Liver (tissue), 9 donors: Measurements from ENCODE around the gene DNAH10. TPM values are rescaled to one million over a fixed set of nuclear protein-coding genes. Genes with fewer than 3 reads are reported as not detected.

ENCODE experiments used
- DNase-seq: peaks from one replicate; pipeline ENCODE4 v3.0.0-alpha.2; 2017; ENCODE audit warnings: low spot score
- H3K27ac ChIP-seq, 2 donors: one replicate each; pipeline ENCODE4 v1.7.0; 2013; ENCODE audit warnings: inconsistent platforms in 2 of 2, low read length in 2 of 2, control low read depth in 1 of 2, low read depth in 1 of 2, mild to moderate bottlenecking in 1 of 2
- H3K27me3 ChIP-seq, 4 donors: one replicate each; pipeline versions ENCODE4 v1.6.1 to v1.7.0; 2013; ENCODE audit warnings: low read length in 3 of 4, inconsistent platforms in 1 of 4, mild to moderate bottlenecking in 1 of 4, moderate library complexity in 1 of 4; ENCODE audit not compliant: control insufficient read depth in 4 of 4, insufficient read depth in 4 of 4
- H3K36me3 ChIP-seq, 4 donors: one replicate each; pipeline versions ENCODE4 v1.6.1 to v1.7.0; 2013; ENCODE audit warnings: low read length in 3 of 4, mild to moderate bottlenecking in 3 of 4, low read depth in 1 of 4, moderate library complexity in 1 of 4; ENCODE audit not compliant: control insufficient read depth in 4 of 4, insufficient read depth in 3 of 4
- H3K4me1 ChIP-seq, 4 donors: one replicate each; pipeline versions ENCODE4 v1.6.1 to v1.7.0; 2013; ENCODE audit warnings: low read length in 3 of 4, mild to moderate bottlenecking in 3 of 4, moderate library complexity in 1 of 4; ENCODE audit not compliant: control insufficient read depth in 4 of 4, insufficient read depth in 4 of 4
- H3K4me3 ChIP-seq, 3 donors: one replicate each; pipeline versions ENCODE4 v1.6.1 to v1.7.0; 2013; ENCODE audit warnings: low read length in 3 of 3, control low read depth in 1 of 3, low read depth in 1 of 3, mild to moderate bottlenecking in 1 of 3
- H3K9ac ChIP-seq, 2 donors: one replicate each; pipeline ENCODE4 v1.7.0; 2013; ENCODE audit warnings: low read length in 2 of 2, mild to moderate bottlenecking in 2 of 2, moderate library complexity in 2 of 2, control low read depth in 1 of 2, low read depth in 1 of 2
- H3K9me3 ChIP-seq, 4 donors: one replicate each; pipeline versions ENCODE4 v1.6.1 to v1.7.0; 2013; ENCODE audit warnings: low read length in 3 of 4; ENCODE audit not compliant: control insufficient read depth in 4 of 4
- CTCF ChIP-seq: fragments of 150-350 bp; IDR thresholded peaks from 2 replicates; pipeline ENCODE4 v1.5.1; 2017; ENCODE audit warnings: improper control_type of control experiment, low read depth, low read length; ENCODE audit not compliant: missing input control
- EGR1 ChIP-seq, 2 donors: IDR thresholded peaks; 2 replicates each; pipeline ENCODE4 v1.6.1; 2016 to 2018; ENCODE audit warnings: antibody characterized with exemption in 2 of 2, low read depth in 2 of 2
- FOXA1 ChIP-seq: IDR thresholded peaks from 2 replicates; pipeline ENCODE4 v1.6.1; 2016; ENCODE audit warnings: antibody characterized with exemption
- FOXA2 ChIP-seq: IDR thresholded peaks from 2 replicates; pipeline ENCODE4 v1.6.1; 2016; ENCODE audit warnings: antibody characterized with exemption
- GABPA ChIP-seq, 2 donors: IDR thresholded peaks in 1 of 2; conservative IDR thresholded peaks in 1 of 2; 2 replicates each; pipeline ENCODE4 v1.6.1; 2016; ENCODE audit warnings: antibody characterized with exemption in 2 of 2, mild to moderate bottlenecking in 1 of 2, moderate library complexity in 1 of 2
- HNF4A ChIP-seq, 2 donors: conservative IDR thresholded peaks; 2 replicates each; pipeline ENCODE4 v1.6.1; 2016; ENCODE audit warnings: antibody characterized with exemption in 2 of 2, mild to moderate bottlenecking in 2 of 2
- HNF4G ChIP-seq: IDR thresholded peaks from 2 replicates; pipeline ENCODE4 v1.6.1; 2016; ENCODE audit warnings: antibody characterized with exemption
- JUND ChIP-seq, 2 donors: IDR thresholded peaks; 2 replicates each; pipeline ENCODE4 v1.6.1; 2016; ENCODE audit warnings: antibody characterized with exemption in 2 of 2
- NR2F2 ChIP-seq: IDR thresholded peaks from 2 replicates; pipeline ENCODE4 v1.6.1; 2016; ENCODE audit warnings: antibody characterized with exemption
- RAD21 ChIP-seq, 2 donors: IDR thresholded peaks; 2 replicates each; pipeline ENCODE4 v1.6.1; 2016; ENCODE audit warnings: antibody characterized with exemption in 2 of 2, mild to moderate bottlenecking in 2 of 2
- REST ChIP-seq: IDR thresholded peaks from 2 replicates; pipeline ENCODE4 v1.6.1; 2016; ENCODE audit warnings: antibody characterized with exemption, mild to moderate bottlenecking
- RXRA ChIP-seq, 2 donors: IDR thresholded peaks; 2 replicates each; pipeline ENCODE4 v1.6.1; 2017 to 2018; ENCODE audit warnings: antibody characterized with exemption in 2 of 2, mild to moderate bottlenecking in 1 of 2
- SP1 ChIP-seq: IDR thresholded peaks from 2 replicates; pipeline ENCODE4 v1.6.1; 2018; ENCODE audit warnings: antibody characterized with exemption, mild to moderate bottlenecking
- YY1 ChIP-seq: IDR thresholded peaks from 2 replicates; pipeline ENCODE4 v1.6.1; 2016; ENCODE audit warnings: antibody characterized with exemption, mild to moderate bottlenecking
- WGBS: extraction: QIAGEN DNeasy Blood & Tissue Kit; methylation state at CpG from one replicate; pipeline ENCODE4 v1.1.7; 2013; 5-methylcytosine and 5-hydroxymethylcytosine counted together
- polyA plus RNA-seq, 2 donors: library from polyadenylated mRNA; stranded (reverse) in 1 of 2; unstranded in 1 of 2; fragments of 200-250 nt in 1 of 2; fragments of >200 nt in 1 of 2; fragmentation: Nextera tagmentation in 1 of 2; extraction: Ambion mirVana in 1 of 2; gene quantifications; one replicate each; pipeline versions ENCODE4 v1.2.1 to v1.2.3, GENCODE V29; 2013 to 2015
- total RNA-seq, 2 donors: library from RNA; depleted of rRNA; stranded (reverse); fragments of >200 nt; gene quantifications; one replicate each; pipeline ENCODE4 v1.2.3, GENCODE V29; 2014
- TF ChIP-seq, protein P1 (sequence below): IDR thresholded peaks from 2 replicates; pipeline ENCODE4 v1.6.1; 2016; ENCODE audit warnings: antibody characterized with exemption
- TF ChIP-seq, protein P2 (sequence below): IDR thresholded peaks from 2 replicates; pipeline ENCODE4 v1.6.1; 2016; ENCODE audit warnings: antibody characterized with exemption
- TF ChIP-seq, protein P3 (sequence below): IDR thresholded peaks from 2 replicates; pipeline ENCODE4 v1.6.1; 2016; ENCODE audit warnings: antibody characterized with exemption
- donor health status: healthy.
- donor health status: healthy.
- donor health status: healthy.
- donor health status: healthy.
- donor health status: healthy.

Gene DNAH10
- total and polyA plus RNA-seq, 4 donors = 0.05 to 0.47 (median 0.07) TPM

GRCh38 chr12:123840765-123841425 is 78.8 kb downstream of the DNAH10 start:
- WGBS = 93% methylated on average over 16 of the region's 16 CpGs
- TF ChIP-seq, protein P1, sequence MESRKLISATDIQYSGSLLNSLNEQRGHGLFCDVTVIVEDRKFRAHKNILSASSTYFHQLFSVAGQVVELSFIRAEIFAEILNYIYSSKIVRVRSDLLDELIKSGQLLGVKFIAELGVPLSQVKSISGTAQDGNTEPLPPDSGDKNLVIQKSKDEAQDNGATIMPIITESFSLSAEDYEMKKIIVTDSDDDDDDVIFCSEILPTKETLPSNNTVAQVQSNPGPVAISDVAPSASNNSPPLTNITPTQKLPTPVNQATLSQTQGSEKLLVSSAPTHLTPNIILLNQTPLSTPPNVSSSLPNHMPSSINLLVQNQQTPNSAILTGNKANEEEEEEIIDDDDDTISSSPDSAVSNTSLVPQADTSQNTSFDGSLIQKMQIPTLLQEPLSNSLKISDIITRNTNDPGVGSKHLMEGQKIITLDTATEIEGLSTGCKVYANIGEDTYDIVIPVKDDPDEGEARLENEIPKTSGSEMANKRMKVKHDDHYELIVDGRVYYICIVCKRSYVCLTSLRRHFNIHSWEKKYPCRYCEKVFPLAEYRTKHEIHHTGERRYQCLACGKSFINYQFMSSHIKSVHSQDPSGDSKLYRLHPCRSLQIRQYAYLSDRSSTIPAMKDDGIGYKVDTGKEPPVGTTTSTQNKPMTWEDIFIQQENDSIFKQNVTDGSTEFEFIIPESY = no peak
- no peak for TF ChIP-seq JUND (IDR thresholded peaks at IDR 0.05)
- TF ChIP-seq YY1 = no peak
- TF ChIP-seq RXRA (IDR thresholded peaks at IDR 0.05) = no peak
- TF ChIP-seq, protein P2, sequence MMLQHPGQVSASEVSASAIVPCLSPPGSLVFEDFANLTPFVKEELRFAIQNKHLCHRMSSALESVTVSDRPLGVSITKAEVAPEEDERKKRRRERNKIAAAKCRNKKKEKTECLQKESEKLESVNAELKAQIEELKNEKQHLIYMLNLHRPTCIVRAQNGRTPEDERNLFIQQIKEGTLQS = no peak
- no peak for TF ChIP-seq SP1
- no peak for TF ChIP-seq NR2F2
- TF ChIP-seq EGR1 (IDR thresholded peaks at IDR 0.05; ENCODE audit: low read depth in 2 of 2) = no peak
- no peak for TF ChIP-seq HNF4A (conservative IDR thresholded peaks at IDR 0.05)
- TF ChIP-seq, protein P3, sequence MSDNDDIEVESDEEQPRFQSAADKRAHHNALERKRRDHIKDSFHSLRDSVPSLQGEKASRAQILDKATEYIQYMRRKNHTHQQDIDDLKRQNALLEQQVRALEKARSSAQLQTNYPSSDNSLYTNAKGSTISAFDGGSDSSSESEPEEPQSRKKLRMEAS = no peak
- H3K4me3 ChIP-seq = no peak overlapping the region

DNA sequence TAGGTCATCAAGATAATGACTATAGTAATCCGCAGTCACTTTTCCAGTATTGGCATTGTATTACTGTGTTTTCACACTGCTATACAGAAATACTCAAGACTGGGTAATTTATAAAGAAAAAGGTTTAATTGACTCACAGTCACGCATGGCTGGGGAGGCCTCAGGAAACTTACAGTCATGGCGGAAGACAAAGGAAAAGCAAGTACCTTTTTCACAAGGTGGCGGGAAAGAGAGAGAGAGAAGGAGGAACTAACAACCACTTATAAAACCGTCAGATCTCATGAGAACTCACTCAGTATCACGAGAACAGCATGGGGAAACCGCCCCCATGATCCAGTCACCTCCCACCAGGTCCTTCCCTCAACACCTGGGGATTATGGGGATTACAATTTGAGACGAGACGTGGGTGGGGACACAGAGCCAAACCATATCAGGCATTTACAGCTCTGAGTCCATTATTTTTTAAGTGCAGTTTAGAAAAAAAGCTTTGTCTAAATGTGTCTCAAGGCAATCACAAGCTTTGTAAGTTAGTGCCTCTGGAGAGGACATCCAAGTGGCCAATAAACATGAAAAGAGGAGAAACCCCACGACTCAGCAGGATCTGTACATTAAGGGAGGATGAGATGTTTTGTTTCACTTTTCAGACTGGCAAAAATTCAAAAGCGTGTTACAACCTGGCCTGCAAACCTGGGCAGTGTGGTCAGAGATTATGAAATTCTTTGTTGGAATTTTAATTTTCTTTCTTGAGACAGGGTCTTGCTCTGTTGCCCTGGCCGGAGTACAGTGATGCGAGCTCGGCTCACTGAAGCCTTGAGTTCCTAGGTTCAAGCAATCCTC is 82.0 kb downstream of the DNAH10 start:
- WGBS = 87% methylated on average over 14 of the region's 14 CpGs
- Histone ChIP-seq H3K4me1 (no peaks in the 10 kb centered on the region), H3K9ac (no peak overlapping the region), H3K9me3 (no peaks in the 10 kb centered on the region), H3K4me3 (no peak overlapping the region), H3K36me3 (no peaks in the 10 kb centered on the region), H3K27ac (no peak overlapping the region), H3K27me3 (no peaks in the 10 kb centered on the region)
- no peak for DNase-seq
- TF ChIP-seq REST (no peak), RAD21 (IDR thresholded peaks at IDR 0.05) (no peak), EGR1 (IDR thresholded peaks at IDR 0.05; ENCODE audit: low read depth in 2 of 2) (no peak), SP1 (no peak), JUND (IDR thresholded peaks at IDR 0.05) (no peak), FOXA1 (no peak), HNF4G (no peak), FOXA2 (no peak), CTCF (no peak), HNF4A (conservative IDR thresholded peaks at IDR 0.05) (no peak), YY1 (no peak), GABPA (IDR thresholded peaks at IDR 0.05 in 1 of 2, conservative IDR thresholded peaks at IDR 0.05 in 1 of 2) (no peak), RXRA (IDR thresholded peaks at IDR 0.05) (no peak)
- TF ChIP-seq, protein P2 = no peak
- TF ChIP-seq, protein P3 = no peak
- TF ChIP-seq, protein P1 = no peak

More at GRCh38 chr12:123840765-123841425, 78.8 kb downstream of the DNAH10 start:
- Histone ChIP-seq H3K9me3 (no peaks in the 10 kb centered on the region), H3K36me3 (no peaks in the 10 kb centered on the region), H3K9ac (no peak overlapping the region), H3K27me3 (no peaks in the 10 kb centered on the region), H3K4me1 (no peaks in the 10 kb centered on the region), H3K27ac (no peak overlapping the region)
- DNase-seq = no peak
